ENCODE results near the gene EIF1.
A peak's percentile ranks its signal among the peaks of the same experiment; 100 is the strongest.

DNA sequence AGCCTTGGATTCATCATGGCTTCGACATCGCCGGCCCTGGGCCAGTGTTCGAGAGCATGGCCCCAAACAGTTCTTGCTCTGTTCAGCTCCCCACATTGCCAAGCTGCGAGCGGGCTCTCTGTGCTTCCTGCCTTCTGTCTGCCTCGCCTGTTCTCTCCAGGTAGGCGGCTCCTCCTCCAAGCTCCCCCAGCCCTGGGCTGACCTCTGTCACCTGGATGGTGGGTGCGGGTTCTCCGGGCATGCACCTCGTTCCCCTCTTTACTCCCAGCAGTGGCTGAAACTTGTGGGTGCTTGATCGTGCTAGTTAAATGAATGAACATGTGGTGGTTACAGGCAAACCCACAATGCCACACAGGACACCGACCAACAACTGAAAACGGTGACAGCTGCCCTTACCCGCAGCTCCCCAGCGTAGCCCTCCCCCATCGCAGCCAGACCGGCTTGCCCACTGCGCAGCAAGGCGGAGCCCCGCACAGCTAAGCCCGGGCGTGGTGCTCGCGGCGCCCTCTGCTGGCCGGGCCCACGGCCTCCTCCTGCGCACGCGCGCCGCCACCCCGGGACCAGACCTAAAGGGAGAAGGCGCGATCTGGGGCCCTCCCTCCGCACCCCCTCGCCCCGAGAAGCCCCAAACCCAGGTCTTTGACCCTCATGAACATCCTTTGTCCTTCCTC lies 23.0 kb upstream of the EIF1 start:
- TF ChIP-seq, protein P1, sequence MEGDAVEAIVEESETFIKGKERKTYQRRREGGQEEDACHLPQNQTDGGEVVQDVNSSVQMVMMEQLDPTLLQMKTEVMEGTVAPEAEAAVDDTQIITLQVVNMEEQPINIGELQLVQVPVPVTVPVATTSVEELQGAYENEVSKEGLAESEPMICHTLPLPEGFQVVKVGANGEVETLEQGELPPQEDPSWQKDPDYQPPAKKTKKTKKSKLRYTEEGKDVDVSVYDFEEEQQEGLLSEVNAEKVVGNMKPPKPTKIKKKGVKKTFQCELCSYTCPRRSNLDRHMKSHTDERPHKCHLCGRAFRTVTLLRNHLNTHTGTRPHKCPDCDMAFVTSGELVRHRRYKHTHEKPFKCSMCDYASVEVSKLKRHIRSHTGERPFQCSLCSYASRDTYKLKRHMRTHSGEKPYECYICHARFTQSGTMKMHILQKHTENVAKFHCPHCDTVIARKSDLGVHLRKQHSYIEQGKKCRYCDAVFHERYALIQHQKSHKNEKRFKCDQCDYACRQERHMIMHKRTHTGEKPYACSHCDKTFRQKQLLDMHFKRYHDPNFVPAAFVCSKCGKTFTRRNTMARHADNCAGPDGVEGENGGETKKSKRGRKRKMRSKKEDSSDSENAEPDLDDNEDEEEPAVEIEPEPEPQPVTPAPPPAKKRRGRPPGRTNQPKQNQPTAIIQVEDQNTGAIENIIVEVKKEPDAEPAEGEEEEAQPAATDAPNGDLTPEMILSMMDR (IDR thresholded peaks at IDR 0.05), result peak in 1 of 3 donors; percentile 52
- TF ChIP-seq POLR2A (IDR thresholded peaks at IDR 0.05), result no peak

All from lower leg skin (tissue), 3 donors.